ENCODE measurements around the gene CASQ2.

DNA sequence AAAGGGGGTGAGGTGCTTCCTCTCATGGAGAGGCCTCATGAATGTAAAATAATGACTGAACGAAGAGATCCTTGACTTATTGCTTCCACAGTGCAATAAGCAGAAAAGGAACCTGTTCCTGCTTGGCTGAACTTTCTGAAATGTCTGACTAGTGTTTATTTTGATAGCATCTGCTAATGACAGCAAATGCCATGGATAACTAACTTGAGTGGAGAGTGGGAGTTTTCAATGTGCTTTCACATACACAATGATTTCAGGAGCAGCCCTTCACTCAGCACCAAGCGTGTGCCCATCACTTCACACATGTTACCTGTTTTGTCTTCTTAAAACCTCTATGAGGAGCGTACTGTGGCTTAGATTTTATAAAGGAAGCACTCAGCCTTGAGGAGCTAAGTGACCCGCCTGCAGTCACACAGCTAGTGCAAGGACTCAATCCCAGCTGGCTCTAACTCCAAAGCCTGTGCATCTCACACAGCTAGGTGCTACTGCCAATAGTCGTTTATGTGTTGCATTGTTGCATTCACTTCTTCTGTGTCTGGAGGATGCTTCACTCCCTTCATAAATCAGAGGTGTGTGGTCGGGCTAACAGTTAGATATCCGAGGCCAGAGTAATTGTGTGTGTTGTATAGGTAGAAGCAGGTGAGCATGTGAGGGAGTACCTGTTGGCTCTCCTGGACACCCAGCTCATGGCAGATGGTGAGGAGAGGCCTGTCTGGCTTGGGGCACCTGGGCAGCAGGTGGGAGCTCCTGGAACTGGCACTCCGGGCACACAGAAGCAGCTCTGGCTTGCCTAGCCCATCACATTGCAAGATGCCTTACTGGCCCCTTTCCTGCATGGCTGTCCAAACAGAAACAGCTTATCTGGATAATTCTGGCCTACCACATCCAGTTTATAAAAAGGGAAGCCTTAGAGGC, 12.8 kb downstream of the CASQ2 start:
- TF ChIP-seq, protein P1, sequence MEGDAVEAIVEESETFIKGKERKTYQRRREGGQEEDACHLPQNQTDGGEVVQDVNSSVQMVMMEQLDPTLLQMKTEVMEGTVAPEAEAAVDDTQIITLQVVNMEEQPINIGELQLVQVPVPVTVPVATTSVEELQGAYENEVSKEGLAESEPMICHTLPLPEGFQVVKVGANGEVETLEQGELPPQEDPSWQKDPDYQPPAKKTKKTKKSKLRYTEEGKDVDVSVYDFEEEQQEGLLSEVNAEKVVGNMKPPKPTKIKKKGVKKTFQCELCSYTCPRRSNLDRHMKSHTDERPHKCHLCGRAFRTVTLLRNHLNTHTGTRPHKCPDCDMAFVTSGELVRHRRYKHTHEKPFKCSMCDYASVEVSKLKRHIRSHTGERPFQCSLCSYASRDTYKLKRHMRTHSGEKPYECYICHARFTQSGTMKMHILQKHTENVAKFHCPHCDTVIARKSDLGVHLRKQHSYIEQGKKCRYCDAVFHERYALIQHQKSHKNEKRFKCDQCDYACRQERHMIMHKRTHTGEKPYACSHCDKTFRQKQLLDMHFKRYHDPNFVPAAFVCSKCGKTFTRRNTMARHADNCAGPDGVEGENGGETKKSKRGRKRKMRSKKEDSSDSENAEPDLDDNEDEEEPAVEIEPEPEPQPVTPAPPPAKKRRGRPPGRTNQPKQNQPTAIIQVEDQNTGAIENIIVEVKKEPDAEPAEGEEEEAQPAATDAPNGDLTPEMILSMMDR (IDR thresholded peaks at IDR 0.05; ENCODE audit: low read depth, low read length, poor library complexity, severe bottlenecking), result no peak
- TF ChIP-seq EZH2phosphoT487 (IDR thresholded peaks at IDR 0.05; ENCODE audit: borderline replicate concordance, low read length), result no peak

Data from DOHH2 (cell line).